Fibroblast of lung (primary cell): ENCODE data around the gene IRF2. TPM values are rescaled to one million over a fixed set of nuclear protein-coding genes. Genes with fewer than 3 reads are reported as not detected.

ENCODE experiments used
- DNase-seq, 2 donors: peaks; one replicate each; pipeline versions ENCODE4 v3.0.0 to v3.0.0-alpha.2; 2010; ENCODE audit warnings: low read depth in 2 of 2
- H2AFZ ChIP-seq: 2 replicates; pipeline ENCODE4 v1.5.1; 2012; ENCODE audit warnings: low read length, control low read depth, inconsistent platforms
- H3K27ac ChIP-seq: 2 replicates; pipeline ENCODE4 v1.5.1; 2011; ENCODE audit warnings: low read length, control low read depth; ENCODE audit not compliant: insufficient read depth
- H3K27me3 ChIP-seq: 2 replicates; pipeline ENCODE4 v1.5.1; 2011; ENCODE audit warnings: mild to moderate bottlenecking, low read length; ENCODE audit not compliant: control insufficient read depth, insufficient read depth
- H3K36me3 ChIP-seq: 2 replicates; pipeline ENCODE4 v1.5.1; 2011; ENCODE audit warnings: low read length; ENCODE audit not compliant: control insufficient read depth, insufficient read depth
- H3K4me1 ChIP-seq: 2 replicates; pipeline ENCODE4 v1.5.1; 2011; ENCODE audit warnings: low read length; ENCODE audit not compliant: control insufficient read depth, insufficient read depth; ENCODE audit errors: extremely low read depth
- H3K4me2 ChIP-seq: 2 replicates; pipeline ENCODE4 v1.5.1; 2011; ENCODE audit warnings: low read length, control low read depth; ENCODE audit not compliant: insufficient read depth; ENCODE audit errors: extremely low read depth
- H3K4me3 ChIP-seq, 4 experiments: fragments of 200-600 bp in 1 of 4; sonication (generic) in 1 of 4; replicated peaks in 1 of 4; 2 replicates each; pipeline ENCODE4 v1.5.1; 2011 to 2016; ENCODE audit warnings: low read length in 4 of 4, low read depth in 3 of 4, mild to moderate bottlenecking in 3 of 4, control low read depth in 2 of 4, inconsistent platforms in 1 of 4, mixed read lengths in 1 of 4; ENCODE audit not compliant: insufficient read depth in 1 of 4; ENCODE audit errors: control extremely low read depth in 1 of 4
- H3K79me2 ChIP-seq: 2 replicates; pipeline ENCODE4 v1.5.1; 2012; ENCODE audit warnings: mild to moderate bottlenecking, low read length, inconsistent platforms; ENCODE audit not compliant: control insufficient read depth, insufficient read depth
- H3K9ac ChIP-seq: 2 replicates; pipeline ENCODE4 v1.5.1; 2011; ENCODE audit warnings: mild to moderate bottlenecking, low read length, control low read depth; ENCODE audit not compliant: insufficient read depth
- H3K9me3 ChIP-seq: 2 replicates; pipeline ENCODE4 v1.5.1; 2012; ENCODE audit warnings: low read depth, low read length; ENCODE audit not compliant: control insufficient read depth, insufficient read depth
- H4K20me1 ChIP-seq: 2 replicates; pipeline ENCODE4 v1.5.1; 2011; ENCODE audit warnings: low read length; ENCODE audit not compliant: control insufficient read depth, insufficient read depth; ENCODE audit errors: extremely low read depth
- EZH2 ChIP-seq: IDR thresholded peaks from 2 replicates; pipeline ENCODE4 v1.5.1; 2012; ENCODE audit warnings: low read length, control low read depth, mild to moderate bottlenecking; ENCODE audit errors: missing control alignments
- polyA plus RNA-seq, 2 donors: library from polyadenylated mRNA; depleted of rRNA in 1 of 2; stranded (reverse) in 1 of 2; unstranded in 1 of 2; fragments of >200 nt; gene quantifications; 2 replicates each; pipeline ENCODE4 v1.2.1, GENCODE V29; 2011 to 2012; ENCODE audit warnings: missing spikeins in 1 of 2
- total RNA-seq: library from RNA; depleted of rRNA; stranded (reverse); fragments of >200 nt; gene quantifications from 2 replicates; pipeline ENCODE4 v1.2.1, GENCODE V29; 2014
- TF ChIP-seq, protein P1 (sequence below), 2 donors: IDR thresholded peaks in 1 of 2; conservative IDR thresholded peaks in 1 of 2; 1 replicate in 1 of 2; 2 replicates in 1 of 2; pipeline ENCODE4 v1.5.1; 2011 to 2012; ENCODE audit warnings: low read length in 2 of 2, control low read depth in 1 of 2, inconsistent platforms in 1 of 2, low read depth in 1 of 2, mild to moderate bottlenecking in 1 of 2

IRF2 gene
- total and polyA plus RNA-seq, 2 donors (not counting 1 experiment from before 2014, with no cell fraction given) = 30.9 to 42.3 TPM

DNA sequence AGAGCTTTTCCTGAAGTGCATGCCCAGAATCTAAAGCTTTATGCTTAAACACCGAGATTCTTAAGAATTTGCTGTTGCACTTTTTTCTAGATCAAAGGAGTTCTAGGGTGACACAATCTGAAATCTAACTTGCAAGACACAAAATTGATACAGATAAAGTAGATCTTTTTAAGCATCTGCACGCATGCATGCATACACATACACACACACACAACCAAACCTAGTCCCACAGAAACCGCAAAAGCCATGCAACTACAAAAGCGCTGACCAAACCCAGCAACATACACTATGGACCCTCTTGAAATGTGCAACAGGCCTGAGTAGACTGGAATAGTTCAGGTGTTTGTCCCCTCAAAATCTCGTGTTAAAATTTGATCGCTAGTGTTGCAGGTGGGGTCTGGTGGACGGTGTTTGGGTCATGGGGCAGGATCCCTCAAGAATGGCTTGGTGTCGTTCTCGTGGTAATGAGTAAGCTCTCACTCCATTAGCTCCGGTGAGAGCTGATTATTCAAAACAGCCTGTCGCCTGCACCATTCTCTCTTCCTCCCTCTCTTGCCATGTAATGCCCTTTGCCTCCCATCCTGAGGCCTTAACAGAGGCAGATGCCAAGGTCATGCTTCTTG is 52.7 kb downstream of the IRF2 start:
- Histone ChIP-seq H3K9ac (no peak overlapping the region), H3K27ac (no peak overlapping the region), H3K4me1 (peaks cover 19% of the 10 kb centered on the region), H3K4me2 (no peak overlapping the region), H3K4me3 (no peak overlapping the region), H4K20me1 (no peaks in the 10 kb centered on the region), H3K36me3 (peaks cover 6% of the 10 kb centered on the region), H2AFZ (no peak overlapping the region), H3K9me3 (no peaks in the 10 kb centered on the region), H3K79me2 (peaks cover 4% of the 10 kb centered on the region), H3K27me3 (no peaks in the 10 kb centered on the region)
- TF ChIP-seq, protein P1, sequence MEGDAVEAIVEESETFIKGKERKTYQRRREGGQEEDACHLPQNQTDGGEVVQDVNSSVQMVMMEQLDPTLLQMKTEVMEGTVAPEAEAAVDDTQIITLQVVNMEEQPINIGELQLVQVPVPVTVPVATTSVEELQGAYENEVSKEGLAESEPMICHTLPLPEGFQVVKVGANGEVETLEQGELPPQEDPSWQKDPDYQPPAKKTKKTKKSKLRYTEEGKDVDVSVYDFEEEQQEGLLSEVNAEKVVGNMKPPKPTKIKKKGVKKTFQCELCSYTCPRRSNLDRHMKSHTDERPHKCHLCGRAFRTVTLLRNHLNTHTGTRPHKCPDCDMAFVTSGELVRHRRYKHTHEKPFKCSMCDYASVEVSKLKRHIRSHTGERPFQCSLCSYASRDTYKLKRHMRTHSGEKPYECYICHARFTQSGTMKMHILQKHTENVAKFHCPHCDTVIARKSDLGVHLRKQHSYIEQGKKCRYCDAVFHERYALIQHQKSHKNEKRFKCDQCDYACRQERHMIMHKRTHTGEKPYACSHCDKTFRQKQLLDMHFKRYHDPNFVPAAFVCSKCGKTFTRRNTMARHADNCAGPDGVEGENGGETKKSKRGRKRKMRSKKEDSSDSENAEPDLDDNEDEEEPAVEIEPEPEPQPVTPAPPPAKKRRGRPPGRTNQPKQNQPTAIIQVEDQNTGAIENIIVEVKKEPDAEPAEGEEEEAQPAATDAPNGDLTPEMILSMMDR (conservative IDR thresholded peaks at IDR 0.05 in 1 of 2, IDR thresholded peaks at IDR 0.05 in 1 of 2; ENCODE audit: low read depth in 1 of 2, low read length in 2 of 2) = no peak
- TF ChIP-seq EZH2 = no peak
- no peak for DNase-seq

DNA sequence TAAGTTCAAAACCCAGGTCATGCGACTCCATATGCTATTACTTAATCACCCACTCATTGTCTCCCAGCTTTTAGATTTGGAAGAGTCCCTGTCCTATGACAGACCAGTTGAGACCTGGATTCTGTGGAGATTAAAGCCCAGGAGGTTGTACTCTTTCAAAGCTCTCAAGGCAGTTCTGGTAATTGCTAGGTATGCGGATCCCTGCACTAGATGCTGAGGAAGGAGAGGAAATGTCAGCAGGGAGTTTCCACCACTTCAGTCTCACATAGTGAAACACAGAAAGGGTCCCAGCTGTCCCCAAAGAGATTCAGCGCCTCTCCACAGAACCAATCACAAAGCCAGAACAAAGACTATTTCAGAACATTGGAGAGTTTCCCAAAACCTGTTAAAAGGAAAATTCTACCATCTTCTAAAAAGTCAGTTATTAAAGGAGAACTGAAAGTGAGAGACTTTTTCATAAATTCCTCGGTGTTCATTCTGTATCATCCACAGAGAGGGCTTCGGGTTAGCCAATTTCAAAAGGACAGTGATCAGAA is 53.4 kb downstream of the IRF2 start:
- Histone ChIP-seq H4K20me1 (no peaks in the 10 kb centered on the region), H3K4me3 (no peak overlapping the region), H3K9me3 (no peaks in the 10 kb centered on the region), H3K27ac (no peak overlapping the region), H3K9ac (no peak overlapping the region), H3K79me2 (peaks cover 4% of the 10 kb centered on the region), H3K4me2 (no peak overlapping the region), H3K36me3 (peaks cover 6% of the 10 kb centered on the region), H2AFZ (no peak overlapping the region), H3K27me3 (no peaks in the 10 kb centered on the region), H3K4me1 (peaks cover 19% of the 10 kb centered on the region)
- TF ChIP-seq EZH2 = no peak
- TF ChIP-seq, protein P1 (conservative IDR thresholded peaks at IDR 0.05 in 1 of 2, IDR thresholded peaks at IDR 0.05 in 1 of 2; ENCODE audit: low read depth in 1 of 2, low read length in 2 of 2) = no peak
- no peak for DNase-seq

DNA sequence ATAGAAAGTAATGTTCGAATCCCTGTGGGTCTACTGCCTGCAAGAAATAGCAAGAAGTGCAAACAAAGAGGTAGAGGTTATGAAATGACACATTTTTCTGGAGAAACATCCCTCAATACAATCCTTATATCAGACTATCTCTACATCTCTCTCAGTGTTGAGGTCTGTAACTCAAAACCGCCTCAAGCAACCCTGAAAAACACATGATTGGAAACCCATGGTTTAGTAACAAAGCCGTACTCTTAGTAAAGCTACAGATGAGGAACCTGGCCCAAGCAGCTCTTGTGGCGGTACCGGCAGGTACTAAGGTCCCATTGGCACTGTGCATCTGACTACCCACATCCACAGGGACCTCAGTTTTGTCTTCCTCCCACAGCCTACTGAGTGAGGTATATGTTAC is 53.9 kb downstream of the IRF2 start:
- Histone ChIP-seq H3K4me1 (peaks cover 16% of the 10 kb centered on the region), H3K36me3 (peaks cover 7% of the 10 kb centered on the region), H3K4me3 (no peak overlapping the region), H3K9me3 (no peaks in the 10 kb centered on the region), H3K79me2 (peaks cover 4% of the 10 kb centered on the region), H2AFZ (no peak overlapping the region), H3K27ac (no peak overlapping the region), H4K20me1 (no peaks in the 10 kb centered on the region), H3K4me2 (no peak overlapping the region), H3K27me3 (no peaks in the 10 kb centered on the region), H3K9ac (no peak overlapping the region)
- DNase-seq = no peak
- TF ChIP-seq, protein P1 (conservative IDR thresholded peaks at IDR 0.05 in 1 of 2, IDR thresholded peaks at IDR 0.05 in 1 of 2; ENCODE audit: low read depth in 1 of 2, low read length in 2 of 2) = no peak
- no peak for TF ChIP-seq EZH2
